B cell (primary cell): Measurements from ENCODE around the gene EMP2.

Experiments
- CTCF ChIP-seq: fragments of 200-600 bp; IDR thresholded peaks from one replicate; pipeline ENCODE4 v1.8.0; 2022; ENCODE audit warnings: antibody characterized with exemption, mild to moderate bottlenecking
- EZH2 ChIP-seq: IDR thresholded peaks from 2 replicates; pipeline ENCODE4 v1.6.1; 2012; ENCODE audit warnings: borderline replicate concordance, low read depth, mild to moderate bottlenecking, moderate library complexity, low read length; ENCODE audit not compliant: insufficient read depth, poor library complexity, severe bottlenecking

GRCh38 chr16:10599626-10600025 lies 19.2 kb upstream of the EMP2 start:
- TF ChIP-seq CTCF (no peak), EZH2 (no peak)
